SK-N-MC (cell line): ENCODE data around the gene LRRC53.

Experiments used
- DNase-seq: peaks from one replicate; pipeline ENCODE4 v3.0.0-alpha.2; 2011; ENCODE audit warnings: low read depth, low spot score
- H3K27ac ChIP-seq: fragments of 200-600 bp; sonication (generic); 2 replicates; pipeline ENCODE4 v1.5.1; 2016; ENCODE audit warnings: mixed run types
- H3K36me3 ChIP-seq: fragments of 200-600 bp; sonication (generic); 2 replicates; pipeline ENCODE4 v1.6.1; 2017; ENCODE audit warnings: antibody characterized with exemption, low read length, mixed read lengths; ENCODE audit not compliant: insufficient read depth
- H3K4me3 ChIP-seq: fragments of 200-600 bp; sonication (generic); 2 replicates; pipeline ENCODE4 v1.5.1; 2016
- H3K9ac ChIP-seq: fragments of 200-600 bp; sonication (generic); 2 replicates; pipeline ENCODE4 v1.8.0; 2017; ENCODE audit warnings: mixed run types, mixed read lengths; ENCODE audit not compliant: insufficient read length
- H3K9me3 ChIP-seq: fragments of 200-600 bp; sonication (generic); 2 replicates; pipeline ENCODE4 v1.6.1; 2017; ENCODE audit warnings: low read depth, mild to moderate bottlenecking, antibody characterized with exemption, low read length, moderate library complexity, mixed read lengths
- EZH2 ChIP-seq: fragments of 200-600 bp; sonication (generic); IDR thresholded peaks from one replicate; pipeline ENCODE4 v1.6.1; 2017; ENCODE audit warnings: antibody characterized with exemption
- FOXP2 ChIP-seq: optimal IDR thresholded peaks from 2 replicates; pipeline ENCODE3; 2011; ENCODE audit warnings: mild to moderate bottlenecking, moderate library complexity; ENCODE audit not compliant: insufficient read depth; ENCODE audit errors: extremely low read length, control extremely low read depth
- POLR2AphosphoS5 ChIP-seq: IDR thresholded peaks from 2 replicates; pipeline ENCODE4 v1.6.1; 2012; ENCODE audit warnings: mild to moderate bottlenecking, low read depth, low read length, borderline replicate concordance

LRRC53 gene

DNA sequence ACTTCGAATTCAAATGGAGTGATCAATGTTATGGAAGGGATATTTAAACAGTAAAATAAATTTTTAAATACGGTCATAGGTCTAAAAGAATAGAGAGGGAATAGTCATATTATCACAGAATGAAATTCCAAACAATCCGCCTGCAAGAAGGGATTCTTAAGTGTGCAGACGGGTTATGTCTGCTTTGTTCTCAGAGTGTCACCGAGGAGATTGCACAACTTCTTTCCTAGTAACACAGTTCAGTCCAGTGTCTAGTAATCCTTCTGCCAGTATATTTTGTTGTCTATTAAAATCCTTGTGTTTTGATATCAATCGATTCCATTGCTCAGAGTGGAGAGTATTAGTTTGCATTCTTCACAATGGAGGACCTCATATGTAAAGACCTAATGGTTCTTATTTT is 48.4 kb downstream of the LRRC53 start:
- H3K4me3 ChIP-seq, result no peak overlapping the region
- no peak overlapping the region for H3K9ac ChIP-seq
- no peak overlapping the region for H3K27ac ChIP-seq
- DNase-seq, result no peak
- no peaks in the 10 kb centered on the region for H3K36me3 ChIP-seq
- no peak for TF ChIP-seq FOXP2
- no peak for TF ChIP-seq POLR2AphosphoS5
- no peak for TF ChIP-seq EZH2
- H3K9me3 ChIP-seq, result no peaks in the 10 kb centered on the region

DNA sequence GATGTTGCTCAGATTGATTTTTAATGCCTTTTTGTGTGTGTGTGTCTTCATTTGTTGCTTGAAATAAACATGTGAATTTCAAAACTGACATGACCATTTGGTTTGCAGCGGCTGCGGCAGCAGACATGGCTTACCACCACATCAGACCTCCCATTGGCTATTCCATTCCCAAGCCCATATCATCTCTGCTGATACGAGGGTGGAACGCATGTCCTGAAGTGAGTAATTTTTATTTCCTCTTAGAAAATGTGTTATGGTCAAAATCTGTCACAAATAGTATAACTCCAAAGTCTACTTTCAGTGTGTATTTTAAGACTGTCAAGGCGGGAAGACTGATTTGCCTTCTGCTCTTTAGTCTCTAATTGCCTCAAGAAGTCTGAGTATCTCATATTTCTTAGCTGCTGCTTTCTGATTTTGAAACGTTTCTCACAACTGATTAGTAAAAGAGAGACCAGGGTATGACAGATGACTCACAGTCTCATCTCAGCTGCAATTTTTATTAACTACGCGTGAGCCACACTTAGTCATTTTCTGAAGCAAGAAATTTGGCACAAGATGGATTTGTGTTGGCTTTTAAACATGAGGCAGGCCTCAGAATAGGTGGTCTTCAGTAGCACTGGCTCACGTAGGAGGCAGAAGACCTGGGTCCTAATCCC is 49.0 kb downstream of the LRRC53 start:
- Histone ChIP-seq H3K9ac (no peak overlapping the region), H3K36me3 (no peaks in the 10 kb centered on the region), H3K4me3 (no peak overlapping the region), H3K9me3 (no peaks in the 10 kb centered on the region), H3K27ac (no peak overlapping the region)
- no peak for DNase-seq
- TF ChIP-seq EZH2 (no peak), POLR2AphosphoS5 (no peak), FOXP2 (no peak)

DNA sequence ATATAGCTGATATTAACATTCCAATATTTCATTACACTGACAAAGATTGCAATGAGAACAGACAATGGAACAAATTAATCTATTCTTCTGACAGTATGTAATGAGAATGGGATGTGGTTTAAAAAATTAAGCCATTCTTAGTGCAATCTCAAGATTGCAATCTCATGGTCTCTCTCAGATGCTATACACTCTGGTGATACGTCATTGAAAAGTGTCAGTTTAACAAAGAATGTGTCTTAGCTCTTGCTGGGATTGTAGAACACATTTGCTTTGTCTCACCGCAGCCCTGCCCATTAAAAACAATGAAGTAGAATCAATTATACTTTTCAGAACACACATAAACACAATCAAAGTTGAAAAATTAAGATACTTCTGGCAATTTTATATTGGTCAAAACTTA is 55.2 kb downstream of the LRRC53 start:
- Histone ChIP-seq H3K27ac (no peak overlapping the region), H3K9me3 (no peaks in the 10 kb centered on the region), H3K9ac (no peak overlapping the region), H3K36me3 (no peaks in the 10 kb centered on the region), H3K4me3 (no peak overlapping the region)
- DNase-seq, result no peak
- TF ChIP-seq POLR2AphosphoS5, result no peak
- TF ChIP-seq FOXP2, result no peak
- no peak for TF ChIP-seq EZH2

DNA sequence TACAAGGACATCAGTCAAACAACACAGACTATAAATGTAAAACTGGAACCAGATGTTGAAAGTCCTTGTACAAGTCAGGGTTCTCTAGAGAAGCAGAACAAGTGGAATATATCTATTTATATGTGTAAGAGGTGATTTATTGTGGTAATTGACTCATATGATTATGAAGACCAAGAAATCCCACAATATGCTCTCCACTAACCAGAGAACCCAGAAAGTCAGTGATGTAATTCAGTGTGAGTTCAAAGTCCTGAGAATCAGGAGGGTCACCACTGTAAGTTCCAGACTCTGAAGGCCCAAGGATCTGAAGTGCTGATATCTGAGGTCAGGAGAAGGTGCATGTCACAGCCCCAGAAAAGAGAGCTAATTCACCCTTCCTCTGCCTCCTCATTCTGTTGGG is 57.0 kb downstream of the LRRC53 start:
- TF ChIP-seq EZH2 (no peak), POLR2AphosphoS5 (no peak), FOXP2 (no peak)
- Histone ChIP-seq H3K27ac (no peak overlapping the region), H3K4me3 (no peak overlapping the region), H3K36me3 (no peaks in the 10 kb centered on the region), H3K9ac (no peak overlapping the region), H3K9me3 (no peaks in the 10 kb centered on the region)
- no peak for DNase-seq

DNA sequence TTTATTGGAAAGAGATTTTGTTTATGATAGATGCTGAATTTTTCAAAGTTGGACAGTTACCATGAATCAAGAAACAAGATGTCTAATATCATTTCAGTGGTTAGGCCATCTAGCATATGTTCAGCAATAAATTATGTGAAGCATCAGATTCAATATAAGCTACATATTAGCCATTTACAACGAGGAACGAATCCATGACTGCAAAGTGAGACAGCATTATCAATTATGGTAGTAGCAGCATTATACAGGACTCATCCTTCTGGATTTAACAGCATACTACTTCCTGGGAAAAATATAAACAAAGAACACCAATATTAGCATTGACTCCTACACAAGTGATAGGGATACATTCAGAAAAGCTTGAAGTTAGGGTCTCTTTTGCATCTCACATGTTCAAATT is 59.1 kb downstream of the LRRC53 start:
- DNase-seq, result no peak
- Histone ChIP-seq H3K4me3 (no peak overlapping the region), H3K9me3 (no peaks in the 10 kb centered on the region), H3K9ac (no peak overlapping the region), H3K36me3 (no peaks in the 10 kb centered on the region), H3K27ac (no peak overlapping the region)
- TF ChIP-seq FOXP2, result no peak
- TF ChIP-seq POLR2AphosphoS5, result no peak
- no peak for TF ChIP-seq EZH2

DNA sequence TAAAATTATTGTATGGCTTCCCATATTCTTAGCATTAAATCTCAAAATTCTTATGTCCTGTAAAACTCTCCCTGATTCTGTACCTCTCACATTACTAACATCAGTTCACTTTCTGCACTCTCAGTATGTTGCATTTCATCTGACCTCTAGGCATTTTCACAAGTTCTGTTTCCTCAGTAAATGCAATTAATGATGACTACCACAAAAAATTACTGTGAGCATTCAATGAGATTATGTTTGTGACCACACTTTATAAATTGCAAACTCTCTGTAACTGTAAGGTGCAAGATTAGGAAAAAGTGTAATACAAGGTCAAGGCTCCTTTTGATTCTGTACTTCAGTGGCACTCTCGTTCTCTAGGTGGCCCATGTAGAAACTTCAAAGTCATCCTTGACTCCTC is 60.4 kb downstream of the LRRC53 start:
- TF ChIP-seq EZH2, result no peak
- no peak for DNase-seq
- H3K36me3 ChIP-seq, result no peaks in the 10 kb centered on the region
- no peaks in the 10 kb centered on the region for H3K9me3 ChIP-seq
- no peak overlapping the region for H3K27ac ChIP-seq
- no peak overlapping the region for H3K9ac ChIP-seq
- H3K4me3 ChIP-seq, result no peak overlapping the region

DNA sequence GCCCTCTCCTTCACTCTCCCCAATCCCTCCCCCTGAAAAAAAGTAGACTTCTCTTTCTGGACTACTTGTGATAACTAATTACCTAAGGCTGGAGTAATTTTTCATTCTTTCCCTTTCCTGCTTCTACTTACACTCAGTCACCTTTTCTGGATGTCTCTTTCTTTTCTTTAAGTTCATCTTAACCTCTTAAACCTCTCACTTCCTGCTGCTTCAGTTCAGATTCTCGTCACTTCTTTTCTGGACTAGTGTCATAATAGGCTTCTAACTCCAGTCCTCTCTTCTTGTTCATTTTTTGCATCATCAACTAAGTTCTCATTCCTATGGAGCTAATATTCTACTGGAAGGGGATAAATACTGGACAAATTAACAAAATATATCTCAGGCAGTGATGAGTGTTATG is 75.4 kb downstream of the LRRC53 start:
- H3K9ac ChIP-seq, result no peak overlapping the region
- no peaks in the 10 kb centered on the region for H3K9me3 ChIP-seq
- no peaks in the 10 kb centered on the region for H3K36me3 ChIP-seq
- no peak overlapping the region for H3K27ac ChIP-seq
- H3K4me3 ChIP-seq, result no peak overlapping the region
- DNase-seq, result no peak
- TF ChIP-seq POLR2AphosphoS5 (no peak), EZH2 (no peak), FOXP2 (no peak)

DNA sequence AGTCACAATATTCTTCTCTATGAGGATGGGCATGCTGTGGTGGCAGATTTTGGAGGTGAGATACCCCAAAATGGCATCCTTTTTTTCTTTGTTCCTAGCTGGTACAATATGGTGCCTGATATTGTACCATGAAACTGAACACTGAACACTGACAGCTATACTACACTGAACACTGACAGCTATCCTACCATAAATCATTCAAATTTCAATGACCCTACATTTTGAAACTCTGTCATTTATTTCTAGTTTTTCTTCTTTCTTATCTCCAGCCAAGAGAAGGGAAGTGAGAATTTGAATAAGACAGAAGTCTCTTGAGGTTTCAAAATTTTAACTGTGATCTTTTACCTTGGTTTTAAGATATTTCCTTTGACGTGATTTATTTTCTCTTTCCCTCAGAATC is 76.3 kb downstream of the LRRC53 start:
- Histone ChIP-seq H3K9me3 (no peaks in the 10 kb centered on the region), H3K27ac (no peak overlapping the region), H3K9ac (no peak overlapping the region), H3K4me3 (no peak overlapping the region), H3K36me3 (no peaks in the 10 kb centered on the region)
- DNase-seq, result no peak
- TF ChIP-seq FOXP2, result no peak
- TF ChIP-seq EZH2, result no peak
- no peak for TF ChIP-seq POLR2AphosphoS5

DNA sequence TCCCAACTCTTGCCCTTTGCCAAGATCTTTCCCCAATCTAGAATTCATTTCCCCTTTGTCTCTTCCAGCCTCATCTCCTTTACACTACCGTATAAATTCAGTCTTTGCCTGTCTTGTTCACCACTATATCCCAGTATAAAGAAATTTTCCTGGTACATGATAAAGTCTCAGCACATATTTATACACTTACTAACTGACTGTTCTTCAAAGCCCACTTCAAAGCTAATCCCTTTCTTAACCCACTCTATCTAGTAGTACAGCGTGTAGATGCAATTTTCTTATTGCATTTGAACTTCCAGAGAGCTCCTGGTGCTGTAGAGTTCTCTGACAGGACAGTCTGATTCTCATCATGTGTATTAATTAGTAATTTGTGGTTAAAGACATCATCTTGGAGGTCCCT is 78.1 kb downstream of the LRRC53 start:
- TF ChIP-seq FOXP2 (no peak), EZH2 (no peak), POLR2AphosphoS5 (no peak)
- Histone ChIP-seq H3K27ac (no peak overlapping the region), H3K36me3 (no peaks in the 10 kb centered on the region), H3K9ac (no peak overlapping the region), H3K9me3 (no peaks in the 10 kb centered on the region), H3K4me3 (no peak overlapping the region)
- DNase-seq, result no peak

DNA sequence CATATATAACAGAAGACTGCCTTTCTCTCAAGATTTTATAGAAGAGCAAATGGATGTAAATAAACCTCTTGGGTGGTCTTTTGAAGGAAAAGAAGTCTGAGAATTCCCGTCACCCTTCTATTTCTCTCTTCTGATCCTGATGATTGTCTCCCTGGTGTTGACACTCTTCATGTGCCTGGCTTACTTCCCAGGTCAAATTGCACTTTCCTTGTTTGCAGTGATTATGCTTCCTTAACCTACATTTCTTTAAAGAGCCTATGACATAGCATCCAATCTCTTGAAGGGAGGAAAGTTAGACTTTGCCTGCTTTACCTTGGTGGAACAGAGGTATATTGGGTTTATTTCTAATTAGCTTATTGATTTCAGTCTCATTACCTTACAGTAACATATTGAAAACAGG is 80.1 kb downstream of the LRRC53 start:
- no peaks in the 10 kb centered on the region for H3K36me3 ChIP-seq

More for the DNA sequence above, 80.1 kb downstream of the LRRC53 start:
- Histone ChIP-seq H3K27ac (no peak overlapping the region), H3K4me3 (no peak overlapping the region), H3K9ac (no peak overlapping the region), H3K9me3 (no peaks in the 10 kb centered on the region)
- no peak for DNase-seq
- TF ChIP-seq POLR2AphosphoS5, result no peak
- TF ChIP-seq EZH2, result no peak
- TF ChIP-seq FOXP2, result no peak
